K562 (cell line): ENCODE data around the gene LIPE. TPM values are rescaled to one million over a fixed set of nuclear protein-coding genes. Genes with fewer than 3 reads are reported as not detected.

Source experiments
- BCOR ChIP-seq: fragments of 450-650 bp; IDR thresholded peaks from 2 replicates; pipeline ENCODE4 v1.6.1; 2016
- CBX1 ChIP-seq: sonication (generic); IDR thresholded peaks from 2 replicates; pipeline ENCODE4 v1.6.1; 2016; ENCODE audit warnings: antibody characterized with exemption, low read depth, mild to moderate bottlenecking
- E2F3 ChIP-seq: fragments of 250-450 bp; sonication (Bioruptor Pico); IDR thresholded peaks from 2 replicates; pipeline ENCODE4 v1.4.0; 2020; ENCODE audit warnings: mild to moderate bottlenecking
- ETV1 ChIP-seq: fragments of 450-650 bp; conservative IDR thresholded peaks from 2 replicates; pipeline ENCODE4 v1.6.1; 2016; ENCODE audit warnings: missing genetic modification characterization, control low read depth, low read depth, missing compliant biosample characterization
- HDAC2 ChIP-seq: fragments of 450-650 bp; IDR thresholded peaks from 2 replicates; pipeline ENCODE4 v1.6.1; 2016; ENCODE audit warnings: mild to moderate bottlenecking
- JUN ChIP-seq, 2 experiments: sonication (generic) in 1 of 2; formaldehyde crosslinking in 1 of 2; IDR thresholded peaks; 2 replicates each; pipeline versions ENCODE4 v1.6.1 to v1.8.0; 2012 to 2022; ENCODE audit warnings: borderline replicate concordance in 2 of 2, mild to moderate bottlenecking in 2 of 2, improper control_type of control experiment in 1 of 2, low read depth in 1 of 2, low read length in 1 of 2, missing genetic modification reagents in 1 of 2
- KLF16 ChIP-seq: IDR thresholded peaks from 2 replicates; pipeline ENCODE4 v1.6.1; 2016; ENCODE audit warnings: antibody characterized with exemption
- MAZ ChIP-seq, 2 experiments: fragments of 450-650 bp in 1 of 2; sonication (generic) in 1 of 2; formaldehyde crosslinking; IDR thresholded peaks in 1 of 2; conservative IDR thresholded peaks in 1 of 2; 2 replicates each; pipeline versions ENCODE4 v1.4.0 to v1.5.0; 2020; ENCODE audit warnings: mild to moderate bottlenecking in 1 of 2, missing genetic modification reagents in 1 of 2
- MCM5 ChIP-seq: fragments of 450-650 bp; IDR thresholded peaks from 2 replicates; pipeline ENCODE4 v1.6.1; 2016; ENCODE audit warnings: low read depth
- NUFIP1 ChIP-seq: fragments of 450-650 bp; IDR thresholded peaks from 2 replicates; pipeline ENCODE4 v1.6.1; 2018; ENCODE audit not compliant: partially characterized antibody
- PHF20 ChIP-seq: fragments of 450-650 bp; IDR thresholded peaks from 2 replicates; pipeline ENCODE4 v1.6.1; 2018; ENCODE audit not compliant: partially characterized antibody
- RAD21 ChIP-seq, 2 experiments: fragments of 250-450 bp in 1 of 2; fragments of 450-650 bp in 1 of 2; sonication (Bioruptor Pico) in 1 of 2; formaldehyde crosslinking in 1 of 2; IDR thresholded peaks in 1 of 2; conservative IDR thresholded peaks in 1 of 2; 2 replicates each; pipeline versions ENCODE4 v1.4.0 to v1.8.0; 2020 to 2022; ENCODE audit warnings: mild to moderate bottlenecking in 2 of 2, moderate library complexity in 1 of 2
- RB1 ChIP-seq: fragments of 450-650 bp; IDR thresholded peaks from 2 replicates; pipeline ENCODE4 v1.6.1; 2017; ENCODE audit warnings: low read depth, mild to moderate bottlenecking
- RCOR1 ChIP-seq, 2 experiments: IDR thresholded peaks; 2 replicates each; pipeline ENCODE4 v1.6.1; 2012; ENCODE audit warnings: low read depth in 2 of 2, low read length in 2 of 2, borderline replicate concordance in 1 of 2, improper control_type of control experiment in 1 of 2
- REST ChIP-seq, 2 experiments: fragments of 450-650 bp; formaldehyde crosslinking in 1 of 2; IDR thresholded peaks; 2 replicates each; pipeline versions ENCODE4 v1.4.0 to v1.6.1; 2014 to 2020; ENCODE audit warnings: mild to moderate bottlenecking in 2 of 2, borderline replicate concordance in 1 of 2, low read depth in 1 of 2
- SMARCA5 ChIP-seq: fragments of 450-650 bp; IDR thresholded peaks from 2 replicates; pipeline ENCODE4 v1.6.1; 2016
- TEAD2 ChIP-seq: fragments of 450-650 bp; IDR thresholded peaks from 2 replicates; pipeline ENCODE4 v1.6.1; 2016; ENCODE audit warnings: missing genetic modification characterization, control low read depth, missing compliant biosample characterization
- TFAP4 ChIP-seq: sonication (generic); formaldehyde crosslinking; IDR thresholded peaks from 2 replicates; pipeline ENCODE4 v1.8.0; 2022; ENCODE audit warnings: missing genetic modification reagents, mild to moderate bottlenecking, moderate library complexity, borderline replicate concordance
- U2AF1 ChIP-seq: fragments of 200-400 bp; formaldehyde crosslinking; optimal IDR thresholded peaks from 2 replicates; pipeline ENCODE3; 2017; ENCODE audit warnings: mild to moderate bottlenecking, low read depth, low read length, moderate library complexity
- ZBTB8A ChIP-seq: fragments of 450-650 bp; IDR thresholded peaks from 2 replicates; pipeline ENCODE4 v1.6.1; 2018; ENCODE audit warnings: mild to moderate bottlenecking, moderate library complexity; ENCODE audit not compliant: partially characterized antibody
- polyA plus RNA-seq, 8 experiments: library from polyadenylated mRNA; depleted of rRNA in 4 of 8; stranded (reverse) in 5 of 8; unstranded in 3 of 8; fragments of >200 nt; fragmentation: Nextera tagmentation in 2 of 8; fragmentation: Illumina TruSeq in 1 of 8; extraction: Ambion mirVana in 2 of 8; extraction: Trizol in 1 of 8; gene quantifications; 2 replicates each; pipeline versions ENCODE4 v1.2.1 to v1.2.3, GENCODE V29; 2011 to 2014; ENCODE audit warnings: inconsistent platforms in 1 of 8, missing spikeins in 1 of 8
- total RNA-seq, 7 experiments: library from RNA; depleted of rRNA in 6 of 7; stranded (reverse); fragments of >200 nt in 6 of 7; fragmentation: Illumina TruSeq in 2 of 7; extraction: Trizol in 2 of 7; gene quantifications; 2 replicates each; pipeline versions ENCODE4 v1.2.1 to v1.2.3, GENCODE V29; 2011 to 2021; ENCODE audit warnings: low replicate concordance in 1 of 7

Gene LIPE
- total and polyA plus RNA-seq, 9 of the 15 experiments (the other 6 are each of a cell fraction or from before 2014, with no cell fraction given): 0.22 TPM; not detected in 8

GRCh38 chr19:42420055-42420544 lies 7.1 kb downstream of the LIPE start (continued):
- TF ChIP-seq PHF20: peak; percentile 36
- TF ChIP-seq CBX1: peak; percentile 66; the same call in 1 of the 2 replicates
- TF ChIP-seq BCOR: peak; percentile 85
- TF ChIP-seq RB1: 0 out of 2 replicates have a peak, but pooled peaks have one; percentile 36
- TF ChIP-seq SMARCA5: peak; percentile 70; the same call in 1 of the 2 replicates
- TF ChIP-seq NUFIP1: no peak
- peak; percentile 43; the same call in 1 of the 2 replicates for TF ChIP-seq TFAP4 (CRISPR knock-in tag)
- TF ChIP-seq MCM5: no peak
- TF ChIP-seq RAD21 (CRISPR knock-in tag; conservative IDR thresholded peaks at IDR 0.05 in 1 of 2, IDR thresholded peaks at IDR 0.05 in 1 of 2): peak; percentile 24 to 75; a peak in 2 of 4 replicates
- TF ChIP-seq MAZ (CRISPR knock-in tag; conservative IDR thresholded peaks at IDR 0.05 in 1 of 2, IDR thresholded peaks at IDR 0.05 in 1 of 2): peak in 1 of 2 experiments; percentile 55; a peak in 1 of 4 replicates
- no peak for TF ChIP-seq ETV1 (tag)
- TF ChIP-seq JUN (IDR thresholded peaks at IDR 0.05; ENCODE audit: borderline replicate concordance, low read depth, low read length): 0 out of 2 replicates have a peak, but pooled peaks have one; percentile 19
- TF ChIP-seq JUN (CRISPR knock-in tag; IDR thresholded peaks at IDR 0.05; ENCODE audit: borderline replicate concordance): no peak
- TF ChIP-seq TEAD2: no peak
- no peak for TF ChIP-seq U2AF1
- TF ChIP-seq RCOR1 (IDR thresholded peaks at IDR 0.05; ENCODE audit: borderline replicate concordance in 1 of 2, low read depth in 2 of 2, low read length in 2 of 2): peak in 1 of 2 experiments; percentile 93; a peak in 2 of 4 replicates
- peak; percentile 23; the same call in 1 of the 2 replicates for TF ChIP-seq HDAC2
- TF ChIP-seq REST (IDR thresholded peaks at IDR 0.05; ENCODE audit: borderline replicate concordance): peak; percentile 50; the same call in 1 of the 2 replicates
- no peak for TF ChIP-seq REST (CRISPR knock-in tag; IDR thresholded peaks at IDR 0.05; ENCODE audit: low read depth)
- TF ChIP-seq ZBTB8A: no peak
- no peak for TF ChIP-seq E2F3 (CRISPR knock-in tag)
- TF ChIP-seq KLF16: peak; percentile 57; the same call in 1 of the 2 replicates
